Left ventricle myocardium inferior (tissue), 1 donor: ENCODE results near the gene POLE. TPM values are rescaled to one million over a fixed set of nuclear protein-coding genes. Genes with fewer than 3 reads are reported as not detected.

Source experiments
- DNase-seq: peaks from one replicate; pipeline ENCODE4 v3.0.0-alpha.2; 2020
- H3K27ac ChIP-seq: fragments of 200-600 bp; replicated peaks from 2 replicates; pipeline ENCODE4 v1.8.0; 2021
- H3K27me3 ChIP-seq: fragments of 200-600 bp; 2 replicates; pipeline ENCODE4 v1.8.0; 2021; ENCODE audit warnings: low read depth
- H3K36me3 ChIP-seq: fragments of 200-600 bp; 2 replicates; pipeline ENCODE4 v1.8.0; 2021
- H3K4me1 ChIP-seq: fragments of 200-600 bp; 2 replicates; pipeline ENCODE4 v1.8.0; 2021
- H3K4me3 ChIP-seq: fragments of 200-600 bp; 2 replicates; pipeline ENCODE4 v1.8.0; 2021; ENCODE audit warnings: mild to moderate bottlenecking, moderate library complexity
- H3K9me3 ChIP-seq: fragments of 200-600 bp; replicated peaks from 2 replicates; pipeline ENCODE4 v1.8.0; 2021
- intact Hi-C: fragments of 100-400 bp; cut with micrococcal nuclease; formaldehyde crosslinking; loops from one replicate; pipeline ENCODE4 v1.11.0; 2022
- total RNA-seq: library from RNA; stranded (reverse); fragmentation: NEBNext Ultra II Directional; extraction: Animal tissue kit (Norgen Biotek cat#: 25700); gene quantifications from one replicate; pipeline ENCODE4 v1.2.1, GENCODE V29; 2021
- TF ChIP-seq, protein P1 (sequence below): fragments of 200-600 bp; IDR thresholded peaks from 2 replicates; pipeline ENCODE4 v1.8.0; 2021; ENCODE audit warnings: antibody characterized with exemption, mild to moderate bottlenecking, borderline replicate concordance
- donor health status: DM: no; HTN: yes; CAD: no; lungs with severe emphysema.

POLE gene
- total RNA-seq, 1 donor from 2014 or later = 9.0 TPM

DNA sequence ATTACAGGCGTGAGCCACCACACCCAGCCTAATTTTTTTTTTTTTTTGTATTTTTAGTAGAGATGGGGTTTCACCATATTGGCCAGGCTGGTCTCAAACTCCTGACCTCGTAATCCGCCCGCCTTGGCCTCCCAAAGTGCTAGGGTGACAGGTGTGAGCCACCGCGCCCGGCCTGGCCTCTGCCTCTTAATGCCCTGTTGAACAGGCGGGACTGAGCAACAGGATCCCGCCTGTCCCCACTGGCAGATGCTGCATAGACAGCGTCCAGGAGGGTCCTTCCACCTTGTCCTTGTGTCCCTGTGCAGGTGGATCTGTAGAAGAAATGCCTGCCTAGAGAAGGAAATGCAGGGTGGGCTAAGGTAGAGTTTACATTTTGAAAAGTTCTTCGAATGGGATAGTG is 29.2 kb upstream of the POLE start:
- Histone ChIP-seq H3K4me3 (no peak overlapping the region), H3K27ac (no peak overlapping the region), H3K36me3 (peaks cover 64% of the 10 kb centered on the region), H3K9me3 (no peaks in the 10 kb centered on the region), H3K27me3 (no peaks in the 10 kb centered on the region), H3K4me1 (peaks cover 18% of the 10 kb centered on the region)
- TF ChIP-seq, protein P1, sequence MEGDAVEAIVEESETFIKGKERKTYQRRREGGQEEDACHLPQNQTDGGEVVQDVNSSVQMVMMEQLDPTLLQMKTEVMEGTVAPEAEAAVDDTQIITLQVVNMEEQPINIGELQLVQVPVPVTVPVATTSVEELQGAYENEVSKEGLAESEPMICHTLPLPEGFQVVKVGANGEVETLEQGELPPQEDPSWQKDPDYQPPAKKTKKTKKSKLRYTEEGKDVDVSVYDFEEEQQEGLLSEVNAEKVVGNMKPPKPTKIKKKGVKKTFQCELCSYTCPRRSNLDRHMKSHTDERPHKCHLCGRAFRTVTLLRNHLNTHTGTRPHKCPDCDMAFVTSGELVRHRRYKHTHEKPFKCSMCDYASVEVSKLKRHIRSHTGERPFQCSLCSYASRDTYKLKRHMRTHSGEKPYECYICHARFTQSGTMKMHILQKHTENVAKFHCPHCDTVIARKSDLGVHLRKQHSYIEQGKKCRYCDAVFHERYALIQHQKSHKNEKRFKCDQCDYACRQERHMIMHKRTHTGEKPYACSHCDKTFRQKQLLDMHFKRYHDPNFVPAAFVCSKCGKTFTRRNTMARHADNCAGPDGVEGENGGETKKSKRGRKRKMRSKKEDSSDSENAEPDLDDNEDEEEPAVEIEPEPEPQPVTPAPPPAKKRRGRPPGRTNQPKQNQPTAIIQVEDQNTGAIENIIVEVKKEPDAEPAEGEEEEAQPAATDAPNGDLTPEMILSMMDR = no peak
- intact Hi-C loops = no loop called here
- no peak for DNase-seq

DNA sequence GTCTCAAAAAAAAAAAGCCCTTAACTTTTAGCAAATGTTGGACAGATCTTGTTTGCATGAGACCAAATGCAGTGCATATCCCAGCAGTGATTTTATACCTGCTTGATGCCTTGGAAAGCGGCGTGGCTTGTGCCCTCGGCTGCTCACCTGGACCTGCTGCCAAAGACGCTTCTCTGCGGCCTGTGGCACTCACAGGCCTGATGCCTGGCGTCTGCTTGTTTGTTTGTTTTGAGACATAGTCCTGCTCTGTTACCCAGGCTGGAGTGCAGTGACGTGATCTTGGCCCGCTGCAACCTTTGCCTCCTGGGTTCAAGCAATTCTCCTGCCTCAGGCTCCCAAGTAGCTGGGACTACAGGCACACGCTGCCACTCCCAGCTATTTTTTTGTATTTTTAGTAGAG is 28.7 kb upstream of the POLE start:
- peaks cover 59% of the 10 kb centered on the region for H3K36me3 ChIP-seq
- peaks cover 23% of the 10 kb centered on the region for H3K4me1 ChIP-seq
- DNase-seq = no peak

DNA sequence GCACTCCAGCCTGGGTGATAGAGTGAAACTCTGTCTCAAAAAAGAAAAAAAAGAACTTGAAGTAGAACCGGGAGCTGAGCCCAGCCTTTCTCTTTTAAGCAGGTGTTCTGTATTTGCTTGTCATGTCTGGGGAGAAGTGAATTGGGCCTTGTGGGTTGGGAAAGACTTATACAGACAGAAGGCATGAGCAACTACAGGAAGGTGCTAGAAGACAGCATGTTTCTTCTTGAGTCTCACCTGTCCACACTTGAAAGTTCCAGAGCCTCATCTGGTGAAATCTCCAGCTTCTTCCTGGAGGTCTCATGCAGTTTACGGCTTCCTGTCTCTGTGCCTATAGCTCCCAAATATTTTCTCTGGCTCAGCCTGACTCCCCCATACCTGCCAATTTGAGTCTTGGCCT is 26.0 kb upstream of the POLE start:
- intact Hi-C loops = no loop called here
- Histone ChIP-seq H3K27me3 (no peaks in the 10 kb centered on the region), H3K27ac (no peak overlapping the region), H3K4me1 (peaks cover 37% of the 10 kb centered on the region), H3K9me3 (no peaks in the 10 kb centered on the region), H3K4me3 (no peak overlapping the region), H3K36me3 (peaks cover 38% of the 10 kb centered on the region)
- no peak for DNase-seq
- TF ChIP-seq, protein P1 = no peak

More for the DNA sequence above, 28.7 kb upstream of the POLE start:
- no peak overlapping the region for H3K4me3 ChIP-seq
- TF ChIP-seq, protein P1 = no peak
- no peak overlapping the region for H3K27ac ChIP-seq
- no peaks in the 10 kb centered on the region for H3K9me3 ChIP-seq
- H3K27me3 ChIP-seq = no peaks in the 10 kb centered on the region
- intact Hi-C loops = no loop called here

DNA sequence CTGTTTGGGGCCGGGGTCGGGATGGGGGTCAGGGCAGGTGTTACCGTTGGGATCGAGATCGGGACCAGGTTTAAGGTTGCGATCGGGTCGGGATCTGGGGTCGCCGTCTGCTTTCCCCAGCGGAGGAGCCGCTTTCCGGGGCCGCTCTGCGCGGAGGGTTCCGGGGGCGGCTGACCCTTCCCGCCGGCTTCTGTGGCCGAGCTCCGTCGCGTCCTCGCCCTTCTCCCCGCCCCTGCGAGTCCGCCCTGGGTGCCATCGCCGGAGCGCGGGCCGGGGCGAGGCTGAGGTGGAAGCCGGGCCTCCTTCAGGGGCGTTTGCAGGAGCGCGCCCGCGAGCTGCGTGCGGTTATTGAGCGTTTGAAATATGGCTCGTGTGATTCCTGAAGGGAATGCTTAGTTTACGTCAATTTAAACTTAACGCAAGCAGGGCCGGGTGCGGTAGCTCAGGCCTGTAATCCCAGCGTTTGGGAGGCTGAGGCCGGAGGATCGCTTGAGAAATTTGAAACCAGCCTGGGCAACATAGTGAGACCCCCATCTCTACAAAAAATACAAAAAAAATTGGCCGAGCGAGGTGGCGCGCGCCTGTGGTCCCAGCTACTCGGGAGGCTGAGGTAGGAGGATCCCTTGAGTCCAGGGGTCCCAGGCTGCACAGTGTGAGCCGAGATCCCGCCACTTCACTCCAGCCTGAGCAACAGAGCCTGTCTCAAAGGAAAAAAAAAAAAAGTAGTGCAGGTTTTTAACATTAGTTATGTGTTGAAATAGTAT is 24.1 kb upstream of the POLE start:
- TF ChIP-seq, protein P1 = no peak
- DNase-seq = no peak
- Histone ChIP-seq H3K4me1 (peaks cover 37% of the 10 kb centered on the region), H3K27me3 (no peaks in the 10 kb centered on the region), H3K4me3 (peak overlapping the region; percentile 92), H3K36me3 (peaks cover 21% of the 10 kb centered on the region), H3K27ac (peak overlapping the region; percentile 92), H3K9me3 (peaks cover 6% of the 10 kb centered on the region)
- intact Hi-C loops = no loop called here

DNA sequence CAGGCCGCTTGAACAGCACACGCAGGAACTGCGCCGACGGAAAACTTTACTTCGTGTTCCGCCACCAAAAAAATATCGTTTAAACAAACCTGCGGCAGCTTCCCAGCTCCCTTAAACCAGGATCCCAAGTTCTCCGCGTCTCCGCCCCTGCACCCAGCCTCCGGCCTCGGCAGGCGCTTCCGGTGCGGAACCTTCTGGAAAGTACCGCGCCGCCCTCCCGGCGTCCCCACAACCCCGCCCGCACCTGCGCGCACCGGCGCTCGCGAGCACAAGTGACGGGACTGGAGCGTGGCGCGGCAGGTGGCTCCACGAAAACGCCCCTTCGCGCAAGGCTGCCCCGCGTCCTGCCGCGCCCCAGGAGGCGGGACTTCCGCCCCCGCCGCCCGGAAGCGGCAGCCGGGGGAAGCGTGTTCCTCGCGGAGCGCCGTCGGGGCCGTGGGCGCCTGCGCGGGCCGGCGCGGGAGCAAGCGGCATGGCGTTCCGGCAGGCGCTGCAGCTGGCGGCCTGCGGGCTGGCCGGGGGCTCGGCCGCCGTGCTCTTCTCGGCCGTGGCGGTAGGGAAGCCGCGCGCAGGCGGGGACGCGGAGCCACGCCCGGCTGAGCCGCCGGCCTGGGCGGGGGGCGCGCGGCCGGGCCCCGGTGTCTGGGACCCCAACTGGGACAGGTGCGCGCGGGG is 23.4 kb upstream of the POLE start, which contains the start of gene PGAM5:
PGAM5 (plus strand) TSS at position 438 of the 675 bp plus-strand sequence; CDS start at position 473, 35 bp downstream.
- Histone ChIP-seq H3K27ac (peak within 1 kb of the TSS; percentile 92), H3K4me3 (peak within 1 kb of the TSS; percentile 92), H3K36me3 (peaks cover 14% of the 10 kb centered on the region), H3K9me3 (peaks cover 6% of the 10 kb centered on the region), H3K4me1 (peaks cover 37% of the 10 kb centered on the region), H3K27me3 (no peaks in the 10 kb centered on the region)
- intact Hi-C loops = no loop called here
- TF ChIP-seq, protein P1 = no peak
- DNase-seq = peak; percentile 80
